ENCODE measurements around the gene NCKAP5.

DNA sequence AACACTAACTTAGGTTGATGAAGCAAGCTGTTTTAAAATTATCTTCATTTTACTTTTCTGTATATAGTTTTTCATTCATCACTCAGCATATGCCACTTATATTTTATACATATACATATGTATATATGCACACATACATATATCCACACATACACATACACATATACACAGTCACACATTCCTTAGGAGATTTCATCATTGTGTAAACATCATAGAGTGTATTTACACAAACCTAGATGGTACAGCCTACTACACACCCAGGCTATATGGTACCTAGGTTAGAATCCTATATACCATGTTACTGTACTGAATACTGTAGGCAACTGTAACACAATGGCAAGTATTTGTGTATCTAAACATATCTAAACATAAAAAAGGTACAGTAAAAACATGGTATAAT is 602.8 kb downstream of the NCKAP5 start:
- TF ChIP-seq EZH2 (IDR thresholded peaks at IDR 0.05; ENCODE audit: insufficient read depth, poor library complexity, severe bottlenecking) (no peak), EZH2phosphoT487 (IDR thresholded peaks at IDR 0.05; ENCODE audit: insufficient read depth, low read depth) (no peak)

Measured in GM23248 (cell line).